Effector memory CD4-positive, alpha-beta T cell (primary cell): ENCODE measurements around the gene ZNF132.
A peak's percentile ranks its signal among the peaks of the same experiment; 100 is the strongest.
"Not testable (repeated sequence)": the region's sequence is repeated elsewhere in the genome, so short reads cannot be mapped to it uniquely, and the experiment has no call there.

Source experiments
- DNase-seq, 3 donors: peaks; one replicate each; pipeline ENCODE4 v3.0.0-alpha.2; 2020
- H3K27ac ChIP-seq: 2 replicates; pipeline ENCODE4 v1.7.0; 2013; ENCODE audit warnings: mild to moderate bottlenecking, low read length, moderate library complexity; ENCODE audit not compliant: insufficient read depth, poor library complexity, severe bottlenecking
- H3K27me3 ChIP-seq: replicated peaks from 2 replicates; pipeline ENCODE4 v1.7.0; 2013; ENCODE audit warnings: mild to moderate bottlenecking, low read length; ENCODE audit not compliant: insufficient read depth, control insufficient read depth, poor library complexity, severe bottlenecking
- H3K36me3 ChIP-seq: 2 replicates; pipeline ENCODE4 v1.7.0; 2013; ENCODE audit warnings: mild to moderate bottlenecking, low read length, moderate library complexity; ENCODE audit not compliant: control insufficient read depth, insufficient read depth
- H3K4me1 ChIP-seq: 2 replicates; pipeline ENCODE4 v1.7.0; 2013; ENCODE audit warnings: low read length, mild to moderate bottlenecking; ENCODE audit not compliant: control insufficient read depth, insufficient read depth, poor library complexity, severe bottlenecking
- H3K4me3 ChIP-seq: 2 replicates; pipeline ENCODE4 v1.7.0; 2013; ENCODE audit warnings: low read length, low read depth, mild to moderate bottlenecking; ENCODE audit not compliant: insufficient read depth, poor library complexity, severe bottlenecking
- H3K9me3 ChIP-seq: 2 replicates; pipeline ENCODE4 v1.7.0; 2013; ENCODE audit warnings: mild to moderate bottlenecking, low read length, moderate library complexity; ENCODE audit not compliant: control insufficient read depth
- total RNA-seq, 3 donors: gene quantifications; one replicate each; lab custom pipeline; 2026; lab: John Stamatoyannopoulos, UW

ZNF132 gene
- total RNA-seq: 0.69 to 6.2 (median 3.5) reads per million in 3 donors

GRCh38 chr19:58439576-58440554 lies at the start of gene ZNF132:
Gene ZNF132, minus strand, starts transcription at chr19:58440153. Its CDS starts 332 bp downstream, at chr19:58439821.
- peak; percentile 91 to 94 (median 94) for DNase-seq
- Histone ChIP-seq H3K4me3 (peak within 1 kb of the TSS; percentile 58), H3K36me3 (peaks cover 25% of the 10 kb centered on the region), H3K27me3 (no peaks in the 10 kb centered on the region), H3K27ac (peak within 1 kb of the TSS; percentile 72), H3K4me1 (peaks cover 12% of the 10 kb centered on the region), H3K9me3 (peaks cover 4% of the 10 kb centered on the region)

DNA sequence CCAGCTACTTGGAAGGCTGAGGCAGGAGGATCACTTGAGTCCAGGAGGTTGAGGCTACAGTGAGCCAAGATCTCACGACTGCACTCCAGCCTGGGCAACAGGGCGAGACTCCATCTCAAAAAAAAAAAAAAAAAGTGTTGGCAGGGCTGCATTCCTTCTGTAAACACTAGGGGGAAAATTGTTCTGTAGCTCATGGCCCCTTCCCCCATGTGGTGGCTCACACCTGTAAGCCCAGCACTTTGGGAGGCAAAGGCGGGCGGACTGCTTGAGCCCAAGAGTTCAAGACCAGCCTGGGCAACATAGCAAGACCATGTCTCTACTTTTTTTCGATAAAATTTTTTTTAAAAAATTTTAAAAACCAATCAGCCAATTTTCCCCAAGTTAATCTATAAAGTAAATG lies 44.4 kb upstream of the ZNF132 start:
- H3K36me3 ChIP-seq, H3K4me1 ChIP-seq, H3K4me3 ChIP-seq, DNase-seq, H3K27me3 ChIP-seq, H3K27ac ChIP-seq, H3K9me3 ChIP-seq: not testable (repeated sequence)

- H3K4me1 ChIP-seq: no peaks in the 10 kb centered on the region
- no peak overlapping the region for H3K4me3 ChIP-seq
- H3K9me3 ChIP-seq: no peaks in the 10 kb centered on the region
- H3K27ac ChIP-seq: no peak overlapping the region
- H3K27me3 ChIP-seq: no peaks in the 10 kb centered on the region
- no peak for DNase-seq
- no peaks in the 10 kb centered on the region for H3K36me3 ChIP-seq
Observed at GRCh38 chr19:58483776-58484175, 43.8 kb upstream of the ZNF132 start.

- Histone ChIP-seq H3K36me3 (no peaks in the 10 kb centered on the region), H3K4me3 (no peak overlapping the region), H3K27me3 (no peaks in the 10 kb centered on the region), H3K9me3 (no peaks in the 10 kb centered on the region), H3K27ac (no peak overlapping the region), H3K4me1 (no peaks in the 10 kb centered on the region)
- DNase-seq: no peak
Observed at GRCh38 chr19:58482372-58482771, 42.4 kb upstream of the ZNF132 start.

DNA sequence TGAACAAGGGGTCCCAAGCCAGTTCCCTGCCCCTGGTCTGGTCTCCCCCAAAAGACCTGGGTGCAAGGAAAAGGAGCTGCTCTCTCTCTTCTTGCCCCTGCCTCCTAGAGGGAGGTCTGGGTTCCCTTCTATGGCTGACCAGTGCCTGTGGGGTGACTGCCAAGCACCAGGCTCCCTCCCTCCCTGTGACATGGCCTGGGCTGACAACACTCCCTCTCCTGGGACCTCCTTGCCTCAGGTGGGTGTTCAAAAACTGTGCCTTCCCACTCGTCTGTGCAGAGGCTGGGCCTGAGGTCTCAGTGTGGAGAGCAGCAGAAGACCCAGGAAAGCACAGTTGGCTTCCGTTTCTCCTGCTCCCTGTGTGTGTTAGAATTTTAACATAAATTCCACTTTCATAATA lies 40.9 kb upstream of the ZNF132 start:
- DNase-seq: no peak
- H3K27ac ChIP-seq: no peak overlapping the region
- no peaks in the 10 kb centered on the region for H3K27me3 ChIP-seq
- no peaks in the 10 kb centered on the region for H3K36me3 ChIP-seq
- H3K4me3 ChIP-seq: no peak overlapping the region
- no peaks in the 10 kb centered on the region for H3K9me3 ChIP-seq
- peaks cover 8% of the 10 kb centered on the region for H3K4me1 ChIP-seq

DNA sequence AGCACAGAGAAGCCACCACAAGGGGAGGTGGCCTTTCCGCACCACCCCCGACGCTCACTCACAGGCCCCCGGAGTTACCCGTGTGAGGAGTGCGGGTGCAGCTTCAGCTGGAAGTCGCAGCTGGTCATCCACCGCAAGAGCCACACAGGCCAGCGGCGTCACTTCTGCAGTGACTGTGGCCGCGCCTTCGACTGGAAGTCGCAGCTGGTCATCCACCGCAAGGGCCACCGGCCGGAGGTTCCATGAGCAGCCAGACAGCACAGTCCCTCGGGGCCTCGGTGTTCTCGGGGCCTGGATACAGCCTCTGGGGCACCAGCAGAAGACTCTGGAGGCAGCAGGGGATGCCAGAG lies 40.5 kb upstream of the ZNF132 start:
- H3K36me3 ChIP-seq: no peaks in the 10 kb centered on the region

GRCh38 chr19:58479736-58480480 lies 40.0 kb upstream of the ZNF132 start:
- Histone ChIP-seq H3K9me3 (no peaks in the 10 kb centered on the region), H3K36me3 (no peaks in the 10 kb centered on the region), H3K4me1 (peaks cover 14% of the 10 kb centered on the region), H3K4me3 (no peak overlapping the region), H3K27ac (no peak overlapping the region), H3K27me3 (no peaks in the 10 kb centered on the region)
- no peak for DNase-seq

More for the DNA sequence above, 40.5 kb upstream of the ZNF132 start:
- Histone ChIP-seq H3K4me1 (peaks cover 9% of the 10 kb centered on the region), H3K27ac (no peak overlapping the region), H3K27me3 (no peaks in the 10 kb centered on the region), H3K4me3 (no peak overlapping the region), H3K9me3 (no peaks in the 10 kb centered on the region)
- DNase-seq: no peak

GRCh38 chr19:58479303-58479702 lies 39.4 kb upstream of the ZNF132 start:
- Histone ChIP-seq H3K36me3 (no peaks in the 10 kb centered on the region), H3K27me3 (no peaks in the 10 kb centered on the region), H3K27ac (no peak overlapping the region), H3K4me3 (no peak overlapping the region), H3K9me3 (no peaks in the 10 kb centered on the region), H3K4me1 (peaks cover 14% of the 10 kb centered on the region)
- DNase-seq: no peak

DNA sequence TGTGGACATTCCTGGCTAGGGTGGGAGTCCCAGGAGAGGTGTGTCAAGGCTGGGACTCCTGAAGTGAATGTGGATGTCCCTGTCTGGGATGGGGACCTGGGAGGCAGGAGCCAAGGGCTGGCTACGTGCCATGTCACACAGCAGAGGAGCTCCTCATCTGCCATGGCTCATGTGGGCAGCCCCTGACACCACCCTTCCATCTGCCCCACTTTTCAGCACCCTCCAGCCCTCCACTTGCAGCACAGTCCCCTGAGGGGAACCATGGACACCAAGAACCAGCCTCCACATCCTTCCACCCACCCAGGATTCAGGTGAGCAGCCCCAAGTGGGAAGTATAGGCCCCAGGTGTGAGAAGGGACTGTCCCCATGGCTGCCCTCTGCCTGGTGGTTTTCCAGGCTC lies 37.9 kb upstream of the ZNF132 start:
- no peaks in the 10 kb centered on the region for H3K36me3 ChIP-seq
- no peak overlapping the region for H3K27ac ChIP-seq
- H3K9me3 ChIP-seq: no peaks in the 10 kb centered on the region
- H3K27me3 ChIP-seq: no peaks in the 10 kb centered on the region
- DNase-seq: no peak
- H3K4me1 ChIP-seq: peaks cover 14% of the 10 kb centered on the region
- no peak overlapping the region for H3K4me3 ChIP-seq

- H3K27ac ChIP-seq: no peak overlapping the region
- H3K4me1 ChIP-seq: peaks cover 14% of the 10 kb centered on the region
- H3K36me3 ChIP-seq: no peaks in the 10 kb centered on the region
- no peaks in the 10 kb centered on the region for H3K27me3 ChIP-seq
- DNase-seq: no peak
- no peaks in the 10 kb centered on the region for H3K9me3 ChIP-seq
- no peak overlapping the region for H3K4me3 ChIP-seq
Observed at GRCh38 chr19:58477130-58477529, 37.2 kb upstream of the ZNF132 start.
